B cell (primary cell): ENCODE results near the gene GNA12. TPM values are rescaled to one million over a fixed set of nuclear protein-coding genes. Genes with fewer than 3 reads are reported as not detected.
"Not testable (repeated sequence)": the region's sequence is repeated elsewhere in the genome, so short reads cannot be mapped to it uniquely, and the experiment has no call there.

Experiments used
- ATAC-seq: fragments of 200-7000 bp; cut with Tn5 transposase; one replicate; pipeline ENCODE4 v1.10.0; 2021; ENCODE audit warnings: low read depth, mild to moderate bottlenecking, moderate number of reproducible peaks, moderate library complexity
- CTCF ChIA-PET: fragments of 350-600 bp; sonication (Branson Sonifier 250); formaldehyde crosslinking; loops from one replicate; lab custom pipeline; 2021; ENCODE audit warnings: antibody characterized with exemption, inconsistent platforms; lab: Charles Lee
- POLR2A ChIA-PET: fragments of 350-600 bp; sonication (Branson Sonifier 250); formaldehyde crosslinking; loops from one replicate; lab custom pipeline; 2021; ENCODE audit warnings: antibody characterized with exemption; lab: Charles Lee
- DNase-seq: peaks from one replicate; pipeline ENCODE4 v3.0.0; 2013
- H2AFZ ChIP-seq: 2 replicates; pipeline ENCODE4 v1.6.1; 2012; ENCODE audit warnings: mild to moderate bottlenecking, low read depth, low read length; ENCODE audit not compliant: insufficient read depth, poor library complexity, severe bottlenecking
- H3K27ac ChIP-seq, 2 donors: 1 replicate in 1 of 2; 2 replicates in 1 of 2; pipeline ENCODE4 v1.5.1; 2012 to 2013; ENCODE audit warnings: low read length in 2 of 2, mild to moderate bottlenecking in 2 of 2, moderate library complexity in 1 of 2
- H3K27me3 ChIP-seq, 4 experiments: fragments of 200-600 bp in 1 of 4; sonication (generic) in 1 of 4; replicated peaks in 1 of 4; 1 replicate in 2 of 4; 2 replicates in 2 of 4; pipeline versions ENCODE4 v1.6.1 to v1.7.0; 2013 to 2016; ENCODE audit warnings: low read length in 3 of 4, mild to moderate bottlenecking in 2 of 4, mixed read lengths in 1 of 4, moderate library complexity in 1 of 4; ENCODE audit not compliant: insufficient read depth in 4 of 4, control insufficient read depth in 3 of 4; ENCODE audit errors: control extremely low read depth in 1 of 4
- H3K36me3 ChIP-seq, 2 experiments: replicated peaks in 1 of 2; 1 replicate in 1 of 2; 2 replicates in 1 of 2; pipeline versions ENCODE4 v1.6.1 to v1.7.1; 2013; ENCODE audit warnings: low read length in 1 of 2; ENCODE audit not compliant: insufficient read depth in 2 of 2, control insufficient read depth in 1 of 2; ENCODE audit errors: control extremely low read depth in 1 of 2, extremely low read depth in 1 of 2
- H3K4me1 ChIP-seq, 2 donors: fragments of 200-600 bp in 1 of 2; sonication (generic) in 1 of 2; 1 replicate in 1 of 2; 2 replicates in 1 of 2; pipeline versions ENCODE4 v1.5.1 to v1.6.1; 2013 to 2017; ENCODE audit warnings: low read length in 2 of 2; ENCODE audit not compliant: control insufficient read depth in 2 of 2, insufficient read depth in 2 of 2
- H3K4me2 ChIP-seq: replicated peaks from 2 replicates; pipeline ENCODE3; 2012; ENCODE audit warnings: mild to moderate bottlenecking, low read depth, low read length; ENCODE audit not compliant: poor library complexity, severe bottlenecking
- H3K4me3 ChIP-seq, 5 experiments: fragments of 200-600 bp in 1 of 5; sonication (generic) in 1 of 5; 1 replicate in 3 of 5; 2 replicates in 2 of 5; pipeline versions ENCODE4 v1.5.1 to v1.7.0; 2011 to 2016; ENCODE audit warnings: low read length in 4 of 5, mild to moderate bottlenecking in 4 of 5, low read depth in 2 of 5, control low read depth in 1 of 5, moderate library complexity in 1 of 5; ENCODE audit not compliant: insufficient read depth in 1 of 5; ENCODE audit errors: control extremely low read depth in 1 of 5, extremely low read depth in 1 of 5
- H3K79me2 ChIP-seq: fragments of 200-600 bp; sonication (generic); one replicate; pipeline ENCODE4 v1.6.0; 2016; ENCODE audit warnings: low read length; ENCODE audit not compliant: control insufficient read depth, insufficient read depth
- H3K9ac ChIP-seq: fragments of 200-600 bp; sonication (generic); 2 replicates; pipeline ENCODE4 v1.6.1; 2017; ENCODE audit warnings: mild to moderate bottlenecking, low read length, moderate library complexity
- H3K9me3 ChIP-seq, 3 donors: one replicate each; pipeline versions ENCODE4 v1.6.1 to v1.7.1; 2013; ENCODE audit warnings: low read length in 2 of 3; ENCODE audit not compliant: control insufficient read depth in 2 of 3, insufficient read depth in 1 of 3; ENCODE audit errors: control extremely low read depth in 1 of 3
- H4K20me1 ChIP-seq: 2 replicates; pipeline ENCODE4 v1.6.0; 2012; ENCODE audit warnings: mild to moderate bottlenecking, low read length; ENCODE audit not compliant: insufficient read depth, control insufficient read depth, poor library complexity, severe bottlenecking
- H3K27ac Mint-ChIP-seq: one replicate; pipeline ENCODE4 v1.8.0; 2021; ENCODE audit warnings: mixed read lengths
- H3K27me3 Mint-ChIP-seq: one replicate; pipeline ENCODE4 v1.8.0; 2021; ENCODE audit warnings: mixed read lengths
- H3K4me1 Mint-ChIP-seq: one replicate; pipeline ENCODE4 v1.8.0; 2021; ENCODE audit warnings: mixed read lengths
- H3K4me3 Mint-ChIP-seq: one replicate; pipeline ENCODE4 v1.8.0; 2021; ENCODE audit warnings: mixed read lengths
- H3K9me3 Mint-ChIP-seq: one replicate; pipeline ENCODE4 v1.8.0; 2022; ENCODE audit warnings: mixed read lengths; ENCODE audit not compliant: insufficient read depth
- CTCF ChIP-seq: fragments of 200-600 bp; IDR thresholded peaks from one replicate; pipeline ENCODE4 v1.8.0; 2022; ENCODE audit warnings: antibody characterized with exemption, mild to moderate bottlenecking
- EZH2 ChIP-seq: IDR thresholded peaks from 2 replicates; pipeline ENCODE4 v1.6.1; 2012; ENCODE audit warnings: borderline replicate concordance, low read depth, mild to moderate bottlenecking, moderate library complexity, low read length; ENCODE audit not compliant: insufficient read depth, poor library complexity, severe bottlenecking
- WGBS: methylation state at CpG from one replicate; pipeline ENCODE4 v1.1.5; 2013; ENCODE audit warnings: missing lambda C conversion rate; ENCODE audit not compliant: insufficient coverage; 5-methylcytosine and 5-hydroxymethylcytosine counted together
- intact Hi-C: fragments of 100-400 bp; cut with micrococcal nuclease; formaldehyde crosslinking; loops from one replicate; pipeline ENCODE4 v1.10.0; 2022
- polyA plus RNA-seq: library from polyadenylated mRNA; depleted of rRNA; stranded (reverse); fragments of >200 nt; gene quantifications from 2 replicates; pipeline ENCODE4 v1.2.3, GENCODE V29; 2012
- total RNA-seq, 2 donors: library from RNA; stranded (reverse); fragments of 120-200 nt in 1 of 2; gene quantifications; 1 replicate in 1 of 2; 2 replicates in 1 of 2; pipeline versions ENCODE4 v1.2.3 to v1.2.4, GENCODE V29; 2013 to 2022

Gene GNA12
- total and polyA plus RNA-seq, 2 donors (not counting 1 experiment from before 2014, with no cell fraction given): 34.6 to 110 TPM

- no peak for ATAC-seq
- ChIA-PET POLR2A (interaction anchor here (0.8 kb wide), 1 partner anchor 84 kb away, joined by 3 read pairs; no protein-coding TSS in a partner anchor), CTCF (interaction anchor here (0.7 to 2.7 kb wide), 2 partner anchors 27 to 287 kb away, joined by 3 to 15 read pairs; no protein-coding TSS in a partner anchor)
- no peak overlapping the region for H2AFZ ChIP-seq
- Mint-ChIP-seq H3K9me3 (no peaks in the 10 kb centered on the region), H3K27me3 (no peaks in the 10 kb centered on the region), H3K4me1 (peaks cover 74% of the 10 kb centered on the region), H3K27ac (peak overlapping the region; percentile 83), H3K4me3 (peak overlapping the region; percentile 54)
- DNase-seq: peak; percentile 49
- H3K36me3 ChIP-seq: peaks cover 0 to 17% of the 10 kb centered on the region in 2 experiments
- peak overlapping the region; percentile 10 for H3K4me2 ChIP-seq
- peaks cover 45 to 68% of the 10 kb centered on the region in 2 donors for H3K4me1 ChIP-seq
- 33% methylated on average over 11 of the region's 18 CpGs for WGBS
- H4K20me1 ChIP-seq: peaks cover 53% of the 10 kb centered on the region
- no peak overlapping the region for H3K9ac ChIP-seq
- intact Hi-C loops: no loop called here
- H3K9me3 ChIP-seq: no peaks in the 10 kb centered on the region
- H3K4me3 ChIP-seq: no peak overlapping the region
- no peak overlapping the region for H3K27ac ChIP-seq
- H3K27me3 ChIP-seq: no peaks in the 10 kb centered on the region
- peaks cover 30% of the 10 kb centered on the region for H3K79me2 ChIP-seq
- TF ChIP-seq EZH2 (no peak), CTCF (no peak)
Observed at GRCh38 chr7:2737771-2738540, 106.2 kb downstream of the GNA12 start.

- intact Hi-C loops, H3K27me3 ChIP-seq, H3K27me3 Mint-ChIP-seq, H3K9me3 Mint-ChIP-seq, H3K27ac ChIP-seq, DNase-seq, H2AFZ ChIP-seq, H3K9me3 ChIP-seq, H3K4me3 ChIP-seq, ATAC-seq, H3K9ac ChIP-seq: not testable (repeated sequence)
- Mint-ChIP-seq H3K4me3 (peak overlapping the region; percentile 51), H3K27ac (peak overlapping the region; percentile 21), H3K4me1 (peaks cover 71% of the 10 kb centered on the region)
- H3K79me2 ChIP-seq: peaks cover 25% of the 10 kb centered on the region
- H4K20me1 ChIP-seq: peaks cover 53% of the 10 kb centered on the region
- H3K36me3 ChIP-seq: peaks cover 0 to 14% of the 10 kb centered on the region in 2 experiments
- ChIA-PET POLR2A (interaction anchor here (0.7 to 0.8 kb wide), 3 partner anchors 8 to 85 kb away, joined by 3 to 4 read pairs (median 4); no protein-coding TSS in a partner anchor), CTCF (interaction anchor here (0.9 to 2.7 kb wide), 3 partner anchors 13 to 26 kb away, joined by 3 to 15 read pairs (median 4); no protein-coding TSS in a partner anchor)
- H3K4me1 ChIP-seq: peaks cover 45 to 70% of the 10 kb centered on the region in 2 donors
- WGBS: 83% methylated on average over 3 of the region's 15 CpGs
- H3K4me2 ChIP-seq: peak overlapping the region; percentile 41
Observed at GRCh38 chr7:2737005-2737743, 106.9 kb downstream of the GNA12 start.
